NT2/D1 (cell line): ENCODE measurements around the gene LIMD2.

Experiments
- DNase-seq: peaks from one replicate; pipeline ENCODE4 v3.0.0-alpha.2; 2011; ENCODE audit warnings: low read depth, low spot score
- H3K27me3 ChIP-seq: 2 replicates; pipeline ENCODE4 v1.6.0; 2011; ENCODE audit warnings: mild to moderate bottlenecking; ENCODE audit not compliant: insufficient read length, insufficient read depth
- H3K36me3 ChIP-seq: 2 replicates; pipeline ENCODE4 v1.6.1; 2011; ENCODE audit warnings: mild to moderate bottlenecking, low read length, mixed read lengths; ENCODE audit not compliant: insufficient read depth, insufficient read length
- H3K4me1 ChIP-seq: 2 replicates; pipeline ENCODE4 v1.5.1; 2011; ENCODE audit not compliant: insufficient read depth, insufficient read length
- H3K4me3 ChIP-seq: 2 replicates; pipeline ENCODE4 v1.5.1; 2011; ENCODE audit warnings: low read depth; ENCODE audit not compliant: insufficient read length
- H3K9ac ChIP-seq: 2 replicates; pipeline ENCODE4 v1.6.0; 2011; ENCODE audit warnings: low read depth; ENCODE audit not compliant: insufficient read length
- H3K9me3 ChIP-seq: 2 replicates; pipeline ENCODE4 v1.5.1; 2011; ENCODE audit warnings: mild to moderate bottlenecking, low read length; ENCODE audit not compliant: insufficient read depth
- SUZ12 ChIP-seq: IDR thresholded peaks from 2 replicates; pipeline ENCODE4 v1.6.1; 2011; ENCODE audit not compliant: insufficient read length, insufficient read depth; ENCODE audit errors: extremely low read depth
- YY1 ChIP-seq: IDR thresholded peaks from 2 replicates; pipeline ENCODE4 v1.6.1; 2011; ENCODE audit not compliant: insufficient read length, insufficient read depth
- ZNF274 ChIP-seq: IDR thresholded peaks from 2 replicates; pipeline ENCODE4 v1.6.1; 2011; ENCODE audit warnings: mild to moderate bottlenecking, low read depth, low read length

The LIMD2 gene

DNA sequence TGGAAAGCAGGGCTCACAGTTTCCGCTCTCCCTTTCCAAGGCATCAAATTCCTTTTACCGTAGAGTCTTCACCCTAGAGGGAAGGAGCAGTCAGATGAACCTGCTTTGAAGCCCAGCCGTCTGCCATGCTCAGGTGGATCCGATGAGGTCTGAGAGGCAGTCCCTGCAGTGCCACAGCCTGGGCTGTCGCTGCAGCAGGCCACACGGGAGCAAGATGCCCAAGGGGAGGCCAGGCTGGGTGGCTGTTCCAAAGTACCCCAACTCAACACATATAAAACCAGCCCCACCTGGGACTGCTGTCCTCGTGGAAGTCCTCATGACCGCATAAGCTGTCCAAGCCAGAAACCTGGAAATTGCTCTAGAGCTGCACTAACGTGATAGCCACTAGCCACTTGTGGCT lies 4.9 kb upstream of the LIMD2 start:
- Histone ChIP-seq H3K4me3 (no peak overlapping the region), H3K9me3 (no peaks in the 10 kb centered on the region), H3K36me3 (peaks cover 71% of the 10 kb centered on the region), H3K4me1 (peaks cover 16% of the 10 kb centered on the region), H3K27me3 (no peaks in the 10 kb centered on the region), H3K9ac (no peak overlapping the region)
- TF ChIP-seq SUZ12: no peak
- no peak for TF ChIP-seq YY1
- no peak for TF ChIP-seq ZNF274
- no peak for DNase-seq

- DNase-seq: no peak
- Histone ChIP-seq H3K4me3 (no peak overlapping the region), H3K4me1 (peaks cover 16% of the 10 kb centered on the region), H3K9me3 (no peaks in the 10 kb centered on the region), H3K36me3 (peaks cover 65% of the 10 kb centered on the region), H3K27me3 (no peaks in the 10 kb centered on the region), H3K9ac (no peak overlapping the region)
- TF ChIP-seq SUZ12 (no peak), YY1 (no peak), ZNF274 (no peak)
Measured at GRCh38 chr17:63704259-63704576, 4.3 kb upstream of the LIMD2 start.

DNA sequence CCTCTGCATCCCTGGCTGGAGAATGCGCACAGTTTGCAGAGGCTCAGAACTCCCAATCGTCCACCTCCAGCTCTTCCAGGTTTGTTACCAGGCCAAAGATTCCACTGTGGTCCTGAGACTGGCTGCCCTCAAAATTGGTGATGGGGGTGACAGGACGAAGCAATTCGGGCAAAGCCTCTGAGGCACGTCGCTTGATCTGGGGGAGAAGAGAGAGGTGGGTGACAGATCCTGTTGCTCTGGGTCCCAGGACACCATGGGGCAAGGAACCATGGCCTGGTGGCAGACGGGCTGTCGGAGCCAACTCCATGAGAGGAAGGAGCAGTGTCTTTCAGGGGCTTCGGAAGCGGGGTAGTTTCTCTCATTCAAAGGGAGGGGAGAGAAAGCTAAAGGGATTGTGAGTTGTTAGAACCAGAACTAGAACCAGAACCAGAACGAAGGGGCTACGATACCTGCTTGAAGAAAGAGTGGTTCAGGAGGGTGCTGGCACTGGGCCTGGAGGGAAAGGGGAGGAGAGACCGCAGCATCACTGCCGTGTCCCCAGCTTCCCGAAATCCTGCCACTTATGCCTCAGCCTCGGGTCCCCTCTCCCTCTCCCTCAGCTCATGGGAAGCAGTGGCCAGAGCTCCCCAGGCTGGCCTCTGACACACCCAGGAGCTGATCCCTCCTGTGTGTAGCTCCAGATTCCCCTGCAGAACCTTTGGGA lies 3.8 kb upstream of the LIMD2 start:
- DNase-seq: no peak
- Histone ChIP-seq H3K27me3 (no peaks in the 10 kb centered on the region), H3K9me3 (no peaks in the 10 kb centered on the region), H3K9ac (no peak overlapping the region), H3K4me3 (no peak overlapping the region), H3K36me3 (peaks cover 60% of the 10 kb centered on the region), H3K4me1 (peaks cover 17% of the 10 kb centered on the region)
- TF ChIP-seq SUZ12 (no peak), YY1 (no peak), ZNF274 (no peak)

GRCh38 chr17:63703029-63703428 lies 3.1 kb upstream of the LIMD2 start:
- TF ChIP-seq ZNF274 (no peak), SUZ12 (no peak), YY1 (no peak)

DNA sequence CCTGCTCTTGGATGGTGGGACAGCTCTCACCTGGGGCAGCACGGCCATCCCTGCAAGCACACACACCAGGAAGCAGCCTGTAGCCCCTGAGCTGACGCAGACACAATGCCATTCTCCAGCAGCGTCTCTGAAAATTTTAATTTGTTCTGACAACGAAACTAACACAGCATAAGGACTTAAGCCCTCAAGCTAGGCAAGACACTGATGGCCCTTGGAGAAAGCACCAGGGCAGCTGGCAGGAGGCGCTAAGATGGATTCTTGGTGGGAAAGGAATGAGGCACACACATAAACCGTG lies 2.7 kb upstream of the LIMD2 start:
- no peak overlapping the region for H3K4me3 ChIP-seq
- TF ChIP-seq YY1: no peak
- TF ChIP-seq ZNF274: no peak
- TF ChIP-seq SUZ12: no peak
- H3K36me3 ChIP-seq: peaks cover 61% of the 10 kb centered on the region
- H3K27me3 ChIP-seq: no peaks in the 10 kb centered on the region
- DNase-seq: no peak
- peak overlapping the region; percentile 24 for H3K9ac ChIP-seq
- H3K4me1 ChIP-seq: peaks cover 25% of the 10 kb centered on the region
- no peaks in the 10 kb centered on the region for H3K9me3 ChIP-seq

More at GRCh38 chr17:63703029-63703428, 3.1 kb upstream of the LIMD2 start:
- no peaks in the 10 kb centered on the region for H3K9me3 ChIP-seq
- peaks cover 22% of the 10 kb centered on the region for H3K4me1 ChIP-seq
- H3K36me3 ChIP-seq: peaks cover 58% of the 10 kb centered on the region
- no peaks in the 10 kb centered on the region for H3K27me3 ChIP-seq
- H3K9ac ChIP-seq: peak overlapping the region; percentile 24
- DNase-seq: no peak
- H3K4me3 ChIP-seq: no peak overlapping the region

GRCh38 chr17:63701868-63702720 lies 2.2 kb upstream of the LIMD2 start:
- Histone ChIP-seq H3K27me3 (no peaks in the 10 kb centered on the region), H3K36me3 (peaks cover 64% of the 10 kb centered on the region), H3K4me1 (peaks cover 31% of the 10 kb centered on the region), H3K4me3 (peak overlapping the region; percentile 9), H3K9ac (peak overlapping the region; percentile 26), H3K9me3 (no peaks in the 10 kb centered on the region)
- no peak for DNase-seq
- TF ChIP-seq SUZ12: no peak
- TF ChIP-seq ZNF274: no peak
- TF ChIP-seq YY1: no peak

- peak overlapping the region; percentile 39 for H3K4me3 ChIP-seq
- H3K27me3 ChIP-seq: no peaks in the 10 kb centered on the region
- TF ChIP-seq YY1: no peak
- TF ChIP-seq ZNF274: no peak
- TF ChIP-seq SUZ12: no peak
- H3K9ac ChIP-seq: peak overlapping the region; percentile 85
- H3K36me3 ChIP-seq: peaks cover 63% of the 10 kb centered on the region
- H3K4me1 ChIP-seq: peaks cover 35% of the 10 kb centered on the region
- no peak for DNase-seq
- no peaks in the 10 kb centered on the region for H3K9me3 ChIP-seq
Measured at GRCh38 chr17:63701456-63701820, 1.5 kb upstream of the LIMD2 start.
